Measurements from ENCODE around the gene GNL1.
"Not testable (repeated sequence)": the region's sequence is repeated elsewhere in the genome, so short reads cannot be mapped to it uniquely, and the experiment has no call there.

Gene GNL1

GRCh38 chr6:30565772-30566171 is 9.5 kb upstream of the GNL1 start:
- no peak for DNase-seq

GRCh38 chr6:30564114-30564513 is 7.8 kb upstream of the GNL1 start:
- no peak for DNase-seq

GRCh38 chr6:30562470-30563425 is 6.5 kb upstream of the GNL1 start:
- no peak for DNase-seq

DNA sequence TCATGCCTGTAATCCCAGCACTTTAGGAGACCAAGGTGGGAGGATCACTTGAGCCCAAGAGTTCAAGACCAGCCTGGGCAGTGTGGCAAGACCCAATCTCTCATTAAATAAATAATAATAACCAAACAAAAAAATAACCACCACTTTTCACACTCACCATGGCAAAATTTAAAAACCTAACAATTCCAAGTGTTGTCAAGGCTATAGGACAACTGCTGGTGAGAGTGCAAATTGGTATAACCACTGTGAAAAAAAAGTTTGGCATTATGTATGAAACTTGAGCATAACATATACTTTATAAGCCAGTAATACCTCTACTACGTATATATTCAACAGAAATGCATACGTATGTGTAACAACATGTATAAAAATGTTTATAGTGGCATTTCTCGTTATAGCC is 4.6 kb upstream of the GNL1 start:
- no peak for DNase-seq

DNA sequence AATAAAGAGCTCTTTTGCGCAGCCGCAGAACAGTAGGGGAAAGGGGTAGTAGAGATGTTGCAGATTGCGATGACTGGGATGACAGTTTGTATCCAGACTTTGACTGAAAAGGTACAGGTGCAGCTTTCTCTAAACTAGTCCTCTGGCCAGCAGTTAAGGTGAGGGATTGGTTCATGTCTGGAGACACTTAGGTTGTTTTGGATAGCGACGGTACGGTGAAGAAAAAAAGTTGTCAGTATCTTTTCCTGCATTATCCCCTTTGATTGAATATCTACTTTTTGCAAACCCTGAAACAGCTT is 1.3 kb upstream of the GNL1 start:
- peak; percentile 29 for DNase-seq

DNA sequence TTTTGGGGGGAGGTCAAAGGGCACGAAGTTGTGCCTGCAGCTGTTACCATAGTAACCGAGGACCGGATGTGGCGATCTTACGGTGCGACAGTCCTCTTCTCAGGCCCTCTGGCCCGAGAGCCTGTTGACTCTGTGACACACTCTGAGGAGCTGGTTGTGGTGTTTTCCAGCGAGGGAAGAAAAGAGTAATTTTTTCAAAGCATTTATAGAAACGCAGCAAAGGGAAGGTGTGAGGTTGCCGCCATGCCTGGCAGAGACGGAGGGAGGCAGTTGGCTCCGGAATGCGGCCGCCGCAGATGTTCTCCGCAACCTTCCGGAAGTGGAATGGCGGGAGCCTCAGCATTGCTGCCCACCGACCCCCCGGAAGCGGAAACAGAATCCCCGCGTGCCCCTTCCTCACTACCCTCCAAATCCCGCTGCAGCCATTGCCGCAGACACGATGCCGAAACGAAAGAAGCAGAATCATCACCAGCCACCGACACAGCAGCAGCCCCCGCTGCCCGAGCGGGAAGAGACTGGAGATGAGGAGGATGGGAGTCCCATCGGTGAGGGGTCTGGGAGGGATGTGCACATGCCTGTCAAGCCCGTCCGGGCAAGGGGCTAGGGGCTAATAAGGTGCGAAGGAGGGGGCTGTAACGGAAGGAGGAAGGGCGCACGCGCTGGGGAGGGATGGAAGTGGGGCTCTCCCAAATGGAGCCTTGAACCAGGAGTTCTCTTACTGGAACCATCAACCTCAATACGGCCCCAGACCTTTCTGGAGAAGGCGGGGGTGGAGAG is 805 bp upstream of the GNL1 start, which contains the start of gene PRR3:
PRR3 (plus strand) TSS at position 390 of the 777 bp plus-strand sequence; CDS start at position 440, 50 bp downstream.
- peak; percentile 86 for DNase-seq

DNA sequence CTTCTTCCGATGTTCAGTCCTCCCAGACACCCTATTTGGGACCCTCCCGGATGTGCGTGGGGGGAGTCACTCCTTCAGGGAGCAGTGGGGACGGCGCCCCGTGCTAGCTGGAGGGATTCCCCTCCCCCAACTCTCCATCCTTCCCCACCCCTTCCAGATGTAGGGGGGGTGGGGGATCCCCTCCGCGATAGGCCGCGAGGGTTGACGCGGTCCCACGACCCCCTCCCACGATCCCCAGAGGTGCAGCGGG is 548 bp downstream of the GNL1 start:
- no peak for DNase-seq

GRCh38 chr6:30554962-30555815 is 1.1 kb downstream of the GNL1 start:
- no peak for DNase-seq

- DNase-seq = no peak
These were observed 1.9 kb downstream of the GNL1 start for GRCh38 chr6:30554404-30554803.

DNA sequence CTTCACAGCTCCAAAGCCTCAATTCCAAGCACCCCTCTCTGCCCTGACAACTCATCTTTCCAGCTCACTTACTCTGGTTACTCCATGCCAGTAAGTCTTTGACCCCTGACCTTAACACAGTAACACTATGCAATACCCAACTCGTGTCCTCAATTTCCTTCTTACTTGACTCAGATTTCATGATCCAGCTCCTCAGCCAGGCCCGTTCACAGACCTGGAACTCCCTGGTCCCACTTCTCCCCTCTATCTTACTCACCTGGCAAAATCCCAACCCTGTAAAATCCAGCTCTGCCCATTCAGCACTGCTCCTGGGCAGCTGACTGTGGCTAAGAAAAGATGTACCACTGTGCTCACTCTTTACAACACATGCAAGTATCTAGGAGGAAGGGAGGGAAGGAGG is 7.9 kb downstream of the GNL1 start:
- DNase-seq = peak; percentile 30

DNA sequence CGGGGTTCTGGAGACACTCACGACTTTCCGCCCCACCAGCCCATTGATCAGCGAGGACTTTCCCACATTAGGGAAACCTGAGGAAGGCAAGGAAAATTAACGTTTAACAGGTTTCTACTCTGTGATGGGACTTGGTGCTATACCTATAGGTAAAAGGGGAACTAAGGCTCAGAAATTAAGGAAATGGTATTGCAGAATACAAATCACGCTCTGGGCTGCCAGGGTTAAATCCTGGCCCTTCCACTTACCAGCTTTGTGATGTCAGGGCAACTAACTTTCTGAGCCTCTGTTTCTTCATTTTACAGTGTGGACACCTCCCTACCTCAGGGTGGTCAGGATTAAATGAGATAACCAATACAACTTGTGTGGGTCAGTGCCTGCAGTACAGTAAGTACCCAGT is 8.8 kb downstream of the GNL1 start:
- DNase-seq = no peak

DNA sequence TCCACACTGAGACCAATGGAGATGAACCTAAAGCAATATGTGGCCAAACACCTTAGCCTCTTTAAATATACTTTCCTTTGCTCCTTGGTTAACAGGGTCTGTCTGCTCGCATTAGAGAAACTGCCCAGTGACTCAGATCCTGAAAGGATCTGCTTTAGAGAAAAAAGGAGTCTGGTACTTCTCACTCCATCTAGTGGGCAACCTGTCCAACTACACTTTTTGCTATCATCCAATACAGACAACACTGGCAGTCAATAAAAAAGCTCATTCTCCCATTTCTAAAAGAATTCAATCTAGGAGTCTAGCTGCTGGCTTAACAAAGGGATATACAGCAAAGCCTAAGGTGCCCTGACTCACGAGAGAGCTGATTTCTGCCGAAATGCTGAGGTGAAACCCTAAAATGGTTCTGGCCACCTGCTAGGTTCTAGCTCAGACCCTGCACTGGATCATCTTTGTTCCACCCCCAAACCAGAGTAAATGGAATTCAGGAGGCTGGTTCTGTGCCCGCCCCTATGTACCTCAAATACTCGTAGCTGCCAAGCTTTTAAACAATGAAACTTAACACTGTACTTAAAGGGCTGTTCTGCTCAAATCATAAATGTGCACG is 11.5 kb downstream of the GNL1 start:
- peak; percentile 79 for DNase-seq

DNA sequence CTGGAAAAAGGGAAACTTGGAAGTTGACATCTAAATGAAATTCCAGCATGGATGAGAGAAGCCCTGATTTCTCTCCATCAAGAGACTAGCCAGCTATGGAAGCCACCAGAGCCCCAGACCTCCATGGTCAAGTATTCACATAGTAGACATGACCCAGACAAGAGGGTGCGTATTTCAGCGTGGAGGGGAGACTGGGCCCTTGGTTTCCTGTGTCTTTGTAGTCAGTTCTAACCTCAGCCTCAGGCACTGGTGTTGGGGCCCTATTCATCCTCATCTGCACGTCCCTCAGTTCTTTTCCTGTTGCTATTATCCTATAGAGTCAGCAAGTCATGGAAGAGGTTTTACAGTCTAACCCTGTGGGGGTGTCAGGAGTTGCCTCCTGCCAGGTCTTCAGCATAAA is 12.5 kb downstream of the GNL1 start:
- no peak for DNase-seq

DNA sequence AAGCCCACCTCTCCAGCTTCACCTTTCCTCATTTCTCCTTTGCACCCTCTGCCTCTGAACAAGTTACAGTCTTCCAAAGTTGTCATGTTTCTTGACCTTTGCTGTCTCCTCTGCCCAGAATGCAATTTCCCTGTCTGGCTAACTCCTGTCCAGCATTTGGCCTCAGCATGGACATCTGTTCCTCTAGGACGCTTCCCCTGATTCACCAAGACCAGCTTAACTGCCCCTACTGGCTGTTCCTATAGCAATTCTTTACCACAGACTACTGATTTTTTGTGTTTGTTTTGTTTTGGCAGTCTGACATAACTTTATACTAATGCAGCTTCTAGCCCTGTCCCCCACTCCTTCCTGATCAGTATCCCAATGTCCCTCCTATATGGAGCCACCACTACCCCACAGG is 13.4 kb downstream of the GNL1 start:
- no peak for DNase-seq

GRCh38 chr6:30542404-30542725 is 13.9 kb downstream of the GNL1 start:
- no peak for DNase-seq

GRCh38 chr6:30541515-30542403 is 14.5 kb downstream of the GNL1 start:
- DNase-seq = peak; percentile 56

DNA sequence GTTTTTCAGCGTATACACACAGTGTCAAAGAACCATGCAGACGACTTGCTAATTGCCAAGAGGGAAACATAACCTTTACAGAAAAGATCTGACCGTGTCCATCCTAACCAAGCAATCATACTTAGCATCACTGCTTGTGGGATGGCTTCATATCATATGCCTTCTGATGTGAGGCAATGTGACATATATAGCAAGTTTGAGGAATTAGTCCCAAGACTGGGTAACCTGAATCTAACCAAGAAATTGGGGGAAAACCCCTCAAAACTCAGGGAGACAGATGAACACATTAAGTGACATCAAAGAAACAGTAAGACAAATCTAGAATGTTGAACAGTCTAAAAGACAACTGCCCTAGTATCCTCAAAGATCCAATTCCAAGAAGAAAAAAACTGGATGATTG is 18.4 kb downstream of the GNL1 start:
- no peak for DNase-seq

GRCh38 chr6:30533460-30534294 is 22.6 kb downstream of the GNL1 start:
- no peak for DNase-seq

DNA sequence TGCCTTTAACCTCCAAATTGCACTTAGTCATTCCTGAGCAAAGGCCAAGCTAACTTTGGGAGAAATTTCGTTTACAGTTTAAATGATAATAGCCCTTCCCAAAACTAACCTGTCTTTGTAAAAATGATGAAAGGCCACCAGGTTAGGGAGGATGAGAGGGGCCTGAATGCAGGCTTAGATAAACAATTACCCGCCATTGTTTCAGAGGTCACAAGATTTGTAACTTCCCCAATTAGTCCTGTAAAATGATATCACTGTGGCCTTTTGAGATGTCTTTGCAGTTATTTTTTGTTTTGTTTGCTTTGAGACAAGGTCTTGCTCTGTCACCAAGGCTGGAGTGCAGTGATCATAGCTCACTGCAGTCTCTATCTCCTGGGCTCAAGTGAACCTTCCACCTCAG is 26.3 kb downstream of the GNL1 start:
- no peak for DNase-seq

- DNase-seq = not testable (repeated sequence)
These were observed 26.9 kb downstream of the GNL1 start for GRCh38 chr6:30529349-30529875.

DNA sequence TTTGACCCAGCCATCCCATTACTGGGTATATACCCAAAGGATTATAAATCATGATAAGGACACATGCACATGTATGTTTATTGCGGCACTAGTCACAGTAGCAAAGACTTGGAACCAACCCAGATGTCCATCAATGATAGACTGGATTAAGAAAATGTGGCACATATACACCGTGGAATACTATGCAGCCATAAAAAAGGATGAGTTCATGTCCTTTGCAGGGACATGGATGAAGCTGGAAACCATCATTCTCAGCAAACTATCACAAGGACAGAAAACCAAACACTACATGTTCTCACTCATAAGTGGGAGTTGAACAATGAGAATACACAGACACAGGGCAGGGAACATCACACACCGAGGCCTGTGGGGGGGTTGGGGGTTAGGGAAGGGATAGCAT is 29.8 kb downstream of the GNL1 start:
- not testable (repeated sequence) for DNase-seq

All from kidney glomerular epithelial cell (primary cell).